H1 (cell line): ENCODE data around the gene NXPH4. TPM values are rescaled to one million over a fixed set of nuclear protein-coding genes. Genes with fewer than 3 reads are reported as not detected.

ENCODE experiments used
- CREB1 ChIP-seq: IDR thresholded peaks from 2 replicates; pipeline ENCODE4 v1.6.1; 2012; ENCODE audit warnings: inconsistent platforms
- polyA plus RNA-seq, 7 experiments: library from polyadenylated mRNA; depleted of rRNA in 3 of 7; stranded (reverse) in 5 of 7; unstranded in 2 of 7; fragments of >200 nt in 5 of 7; fragments of 200-250 nt in 2 of 7; gene quantifications; 1 replicate in 5 of 7; 2 replicates in 1 of 7; 4 replicates in 1 of 7; pipeline versions ENCODE4 v1.2.1 to v1.2.3, GENCODE V29; 2011 to 2013; ENCODE audit warnings: missing spikeins in 2 of 7, mixed read lengths in 2 of 7
- total RNA-seq: library from RNA; stranded (reverse); fragmentation: NEBNext Ultra II Directional; extraction: Animal tissue kit (Norgen Biotek cat#: 25700); gene quantifications from 2 replicates; pipeline ENCODE4 v1.2.1, GENCODE V29; 2021
- TF ChIP-seq, protein P1 (sequence below): IDR thresholded peaks from 2 replicates; pipeline ENCODE4 v1.6.1; 2011; ENCODE audit warnings: low read depth, mild to moderate bottlenecking, low read length; ENCODE audit not compliant: insufficient read depth

NXPH4 gene
- total and polyA plus RNA-seq, 2 of the 8 experiments (the other 6 are each of a cell fraction or from before 2014, with no cell fraction given) = 0.92 to 1.7 TPM

DNA sequence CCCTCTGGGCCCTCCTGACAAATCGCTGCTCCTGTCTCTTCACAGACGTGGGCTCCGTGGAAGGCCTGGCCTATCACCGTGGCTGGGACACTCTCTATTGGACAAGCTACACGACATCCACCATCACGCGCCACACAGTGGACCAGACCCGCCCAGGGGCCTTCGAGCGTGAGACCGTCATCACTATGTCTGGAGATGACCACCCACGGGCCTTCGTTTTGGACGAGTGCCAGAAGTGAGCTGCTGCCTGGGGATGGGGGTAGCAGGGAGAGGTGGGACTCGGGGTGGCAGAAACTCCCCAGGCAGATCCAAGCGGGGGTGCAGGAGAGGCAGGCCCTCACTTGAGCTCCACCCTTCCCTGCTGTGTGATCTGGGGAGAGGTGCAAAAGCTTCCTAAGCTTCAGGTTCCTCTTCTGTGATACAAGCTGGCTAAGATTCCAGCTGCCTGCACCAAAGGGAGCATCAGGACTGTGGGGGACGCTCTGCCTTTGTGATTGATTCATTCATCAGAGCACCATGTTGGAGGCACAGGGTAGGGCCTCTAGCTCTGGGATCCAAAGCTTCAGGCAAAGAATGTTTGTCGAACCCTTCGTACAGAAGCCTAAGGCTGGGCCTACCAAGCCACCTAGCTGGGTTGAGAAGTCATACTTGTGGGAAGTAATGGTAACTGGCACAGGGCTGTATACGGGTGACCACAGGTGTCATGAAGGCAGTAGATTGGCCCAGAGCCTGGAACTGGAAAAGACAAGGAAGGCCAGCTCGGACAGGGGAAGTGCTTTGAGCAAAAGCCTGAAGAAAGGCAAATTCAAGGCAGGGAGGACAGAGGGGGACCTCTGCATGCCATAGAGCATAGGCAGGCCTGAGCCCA is 29.1 kb upstream of the NXPH4 start (continued):
- TF ChIP-seq, protein P1, sequence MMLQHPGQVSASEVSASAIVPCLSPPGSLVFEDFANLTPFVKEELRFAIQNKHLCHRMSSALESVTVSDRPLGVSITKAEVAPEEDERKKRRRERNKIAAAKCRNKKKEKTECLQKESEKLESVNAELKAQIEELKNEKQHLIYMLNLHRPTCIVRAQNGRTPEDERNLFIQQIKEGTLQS = no peak
- TF ChIP-seq CREB1 = no peak
- TF ChIP-seq, all 59 proteins: peak for 0
